HG02840 (cell line): ENCODE results near the gene PRDM5.

ENCODE experiments used
- ATAC-seq: cut with Tn5 transposase; IDR thresholded peaks from one replicate; pipeline ENCODE4 v1.9.1; 2021; ENCODE audit warnings: mild to moderate bottlenecking, moderate library complexity, moderate number of reproducible peaks; ENCODE audit not compliant: unreplicated experiment, low FRiP score

Gene PRDM5

DNA sequence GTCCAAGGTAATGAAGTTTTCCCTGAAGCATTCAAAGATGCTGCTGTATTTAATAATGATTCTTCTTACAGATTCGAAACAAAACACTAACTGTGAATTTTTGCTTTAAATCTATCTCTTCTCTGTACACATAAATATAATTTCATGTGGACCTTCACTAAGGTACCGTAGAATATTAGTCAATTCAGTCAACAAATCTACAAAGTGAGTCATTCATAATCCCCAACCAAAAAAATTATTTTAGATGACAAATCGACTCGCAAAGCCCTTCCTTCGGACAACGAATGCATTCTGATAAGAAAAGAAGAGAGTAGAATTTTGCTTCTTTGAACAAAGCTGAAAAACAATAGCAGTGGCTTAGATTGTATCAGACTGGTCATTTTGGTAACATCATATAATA lies 95.7 kb downstream of the PRDM5 start:
- ATAC-seq = no peak

DNA sequence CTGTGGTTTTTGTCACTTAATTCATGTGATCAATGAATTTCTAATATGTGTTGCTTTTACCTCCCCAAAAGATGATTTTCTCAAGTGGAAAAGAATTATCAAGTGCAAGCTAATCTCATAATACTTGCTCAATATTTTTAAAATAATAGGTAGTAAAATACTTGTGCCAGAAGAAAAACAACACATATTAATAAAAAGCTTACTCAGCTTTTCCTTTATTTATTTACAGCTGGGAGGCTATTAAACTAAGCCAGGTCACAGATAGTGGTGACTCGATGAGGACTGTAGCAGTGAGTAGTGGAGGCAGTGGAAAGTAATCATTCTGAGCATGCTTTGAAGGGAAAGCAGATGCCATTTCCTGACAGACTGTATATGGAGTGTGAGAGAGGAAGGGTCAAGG lies 96.1 kb downstream of the PRDM5 start:
- no peak for ATAC-seq

DNA sequence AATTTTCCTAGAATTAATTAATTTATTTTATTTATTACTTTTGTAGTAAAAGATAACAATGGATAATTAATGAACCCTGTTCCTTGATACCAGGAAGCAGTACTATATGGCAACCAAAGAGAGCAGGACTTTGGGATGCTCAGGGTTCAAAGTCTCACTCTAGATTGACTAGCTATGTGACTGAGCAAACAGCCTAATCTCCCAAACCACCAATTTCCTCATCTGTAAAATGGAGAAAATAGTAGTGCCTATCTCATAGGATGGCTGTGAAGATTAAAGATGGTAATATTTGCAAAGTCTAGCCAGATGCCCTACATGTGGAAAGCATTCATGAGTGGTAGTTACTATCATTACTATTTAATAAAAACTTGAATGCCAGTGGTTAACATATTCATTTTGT lies 97.6 kb downstream of the PRDM5 start:
- no peak for ATAC-seq

DNA sequence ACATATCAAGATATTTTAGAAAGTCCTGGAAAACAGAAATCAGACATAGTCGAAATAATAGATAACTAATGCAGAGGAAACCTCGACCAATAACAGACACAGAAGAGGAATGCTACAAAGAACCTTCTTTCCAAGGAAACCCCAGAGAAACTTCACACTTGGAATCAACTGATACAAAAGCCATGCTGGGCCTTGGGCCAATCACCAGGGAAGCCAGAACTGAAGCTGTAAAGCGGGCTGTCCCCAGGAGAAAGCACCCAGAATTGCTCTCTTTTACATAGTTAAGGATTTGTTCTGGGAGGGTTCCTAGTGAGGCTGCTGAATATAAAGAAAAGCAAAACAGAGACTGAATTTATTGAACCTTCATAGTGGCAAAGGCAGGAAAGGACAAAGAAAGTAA lies 100.5 kb downstream of the PRDM5 start:
- no peak for ATAC-seq

DNA sequence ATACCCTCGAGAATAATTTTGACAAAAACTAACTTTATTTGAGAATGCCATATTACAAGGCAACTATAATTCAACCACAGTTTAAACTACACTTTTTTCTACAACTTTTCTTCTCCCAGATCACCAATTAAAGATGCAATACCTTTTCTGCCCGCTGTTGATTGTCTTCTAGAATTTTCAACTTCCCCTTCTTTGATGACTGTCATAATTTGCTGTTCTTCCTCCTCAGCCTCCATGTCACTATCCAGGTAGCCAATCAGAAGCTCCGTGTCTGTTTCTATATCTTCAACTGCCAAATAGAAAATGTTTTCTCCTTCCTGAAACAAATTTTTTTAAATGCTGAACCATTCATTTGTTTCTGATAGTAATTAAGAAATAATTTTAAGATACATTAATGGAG lies 101.5 kb downstream of the PRDM5 start:
- ATAC-seq = no peak

DNA sequence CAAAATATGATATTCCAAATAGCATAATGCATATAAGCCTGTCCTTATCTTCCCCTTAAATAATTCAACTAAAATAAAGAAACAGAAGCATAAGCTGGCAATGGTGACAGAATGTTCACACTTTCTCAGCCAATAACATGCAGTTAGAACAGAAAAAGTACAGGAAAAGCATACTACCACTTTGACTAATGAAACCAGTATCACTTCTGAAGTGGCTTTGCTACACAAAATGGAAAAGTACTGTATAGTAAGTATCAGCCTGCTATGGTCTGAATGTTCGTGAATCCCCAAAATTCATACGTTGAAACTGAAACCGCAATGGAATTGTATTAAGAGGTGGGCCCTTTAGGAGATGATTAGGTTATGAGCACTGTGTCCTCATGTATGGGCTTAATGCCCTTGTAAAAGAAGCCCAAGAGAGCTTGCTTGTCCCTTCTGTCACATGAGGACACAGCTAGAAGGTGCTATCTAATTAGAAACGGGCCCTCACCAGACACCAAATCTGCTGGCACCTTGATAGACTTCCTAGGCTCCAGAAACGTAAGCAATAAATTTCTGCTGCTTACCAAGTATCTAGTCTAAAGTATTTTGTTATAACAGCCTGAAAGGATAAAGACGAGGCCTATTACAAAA lies 102.6 kb downstream of the PRDM5 start:
- no peak for ATAC-seq

DNA sequence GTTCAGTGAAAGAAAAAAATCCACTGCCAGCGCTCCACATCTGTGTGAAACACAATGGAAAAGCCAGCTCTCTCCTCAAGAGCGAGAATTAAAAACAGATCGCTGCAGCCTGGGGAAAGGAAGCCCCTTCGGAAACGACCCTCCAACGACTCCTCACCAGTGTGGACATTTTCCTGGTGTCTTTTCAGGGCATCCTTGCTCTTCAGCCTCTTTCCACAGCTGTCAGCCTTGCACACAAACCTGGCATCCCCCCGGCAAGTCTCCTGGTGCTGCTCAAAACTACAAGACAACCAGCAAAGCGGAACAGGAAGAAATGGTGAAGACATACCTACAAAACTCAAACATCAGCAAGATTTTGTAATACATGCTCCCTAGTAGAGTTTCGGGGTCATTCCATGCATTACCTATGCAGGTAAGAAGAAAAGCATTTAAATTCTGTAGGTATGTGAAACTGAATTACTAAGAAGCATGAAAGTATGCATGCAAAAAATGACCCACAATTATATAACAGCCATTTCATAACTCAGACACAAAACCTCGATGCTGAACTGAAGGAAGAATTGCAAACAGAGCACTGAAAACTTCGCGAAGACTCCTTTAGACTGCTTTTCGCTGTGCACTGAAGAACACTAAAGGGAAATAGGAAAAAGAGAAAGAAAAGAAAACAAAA lies 106.1 kb downstream of the PRDM5 start:
- ATAC-seq = no peak

DNA sequence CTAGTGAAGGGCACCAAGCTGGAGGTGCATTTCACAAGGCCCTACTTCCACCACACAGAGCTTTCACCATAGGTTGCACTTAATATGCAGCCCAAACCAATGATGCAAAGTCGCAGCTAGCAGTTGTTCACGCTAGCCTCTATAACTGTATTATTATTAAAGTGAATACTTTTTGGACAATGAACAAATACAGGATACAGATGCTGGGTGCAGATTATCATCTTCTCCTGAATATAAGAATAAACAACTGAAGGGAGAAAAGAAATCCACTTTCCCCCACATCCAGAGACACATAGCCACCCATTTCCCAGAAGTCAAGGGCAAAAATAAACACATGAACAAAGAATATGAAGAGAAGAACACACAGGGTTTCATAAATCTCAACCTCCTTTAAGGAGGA lies 107.2 kb downstream of the PRDM5 start:
- no peak for ATAC-seq

DNA sequence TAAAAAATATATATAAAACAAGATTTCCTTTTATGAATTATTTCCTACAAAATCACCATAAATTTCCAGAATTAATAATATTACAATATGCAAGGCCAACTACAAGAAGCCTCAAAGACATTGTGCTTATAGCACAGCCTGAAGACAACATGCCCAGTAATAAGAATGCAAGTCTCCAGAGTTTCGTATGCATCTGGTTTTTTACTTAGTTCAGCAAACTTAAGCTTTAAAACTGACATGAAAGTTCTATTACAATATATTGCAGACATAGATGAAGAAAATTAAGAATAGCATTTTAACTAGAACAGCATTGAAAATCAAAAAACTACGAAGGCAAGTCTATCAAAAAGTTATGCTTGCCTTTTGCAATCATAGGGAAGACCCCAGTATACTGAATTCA lies 107.6 kb downstream of the PRDM5 start:
- no peak for ATAC-seq

DNA sequence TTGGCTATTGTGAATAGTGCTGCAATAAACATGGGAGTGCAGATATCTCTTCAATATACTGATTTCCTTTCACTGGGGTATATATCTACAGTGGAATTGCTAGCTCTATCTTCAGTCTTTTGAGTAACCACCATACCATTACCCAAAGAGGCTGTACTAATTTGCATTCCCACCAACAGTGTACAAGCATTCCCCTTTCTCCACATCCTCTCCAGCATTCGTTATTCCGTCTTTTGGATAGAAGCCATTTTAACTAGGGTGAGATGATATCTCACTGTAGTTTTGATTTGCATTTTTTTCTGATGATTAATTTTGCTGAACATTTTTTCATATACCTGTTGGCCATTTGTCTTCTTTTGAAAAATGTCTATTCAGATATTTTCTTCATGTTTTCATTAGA lies 110.3 kb downstream of the PRDM5 start:
- ATAC-seq = no peak

DNA sequence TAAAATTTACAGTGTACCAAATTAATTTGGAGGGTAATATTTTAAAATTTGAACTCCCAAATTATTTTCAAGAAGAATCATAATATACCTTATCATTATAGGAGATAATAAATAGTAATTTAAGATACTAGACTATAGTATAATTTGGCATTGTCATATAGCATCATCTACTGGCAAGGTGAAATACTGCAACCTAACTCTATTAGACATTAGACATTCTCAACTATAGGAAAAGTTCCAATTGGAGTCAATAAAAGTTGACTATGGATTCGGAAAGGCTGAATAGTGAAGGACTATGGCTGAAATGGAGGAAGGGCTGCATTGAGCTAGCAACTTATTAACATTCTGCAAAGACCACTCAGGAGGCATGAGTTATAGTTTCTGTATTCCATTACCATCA lies 113.0 kb downstream of the PRDM5 start:
- no peak for ATAC-seq

DNA sequence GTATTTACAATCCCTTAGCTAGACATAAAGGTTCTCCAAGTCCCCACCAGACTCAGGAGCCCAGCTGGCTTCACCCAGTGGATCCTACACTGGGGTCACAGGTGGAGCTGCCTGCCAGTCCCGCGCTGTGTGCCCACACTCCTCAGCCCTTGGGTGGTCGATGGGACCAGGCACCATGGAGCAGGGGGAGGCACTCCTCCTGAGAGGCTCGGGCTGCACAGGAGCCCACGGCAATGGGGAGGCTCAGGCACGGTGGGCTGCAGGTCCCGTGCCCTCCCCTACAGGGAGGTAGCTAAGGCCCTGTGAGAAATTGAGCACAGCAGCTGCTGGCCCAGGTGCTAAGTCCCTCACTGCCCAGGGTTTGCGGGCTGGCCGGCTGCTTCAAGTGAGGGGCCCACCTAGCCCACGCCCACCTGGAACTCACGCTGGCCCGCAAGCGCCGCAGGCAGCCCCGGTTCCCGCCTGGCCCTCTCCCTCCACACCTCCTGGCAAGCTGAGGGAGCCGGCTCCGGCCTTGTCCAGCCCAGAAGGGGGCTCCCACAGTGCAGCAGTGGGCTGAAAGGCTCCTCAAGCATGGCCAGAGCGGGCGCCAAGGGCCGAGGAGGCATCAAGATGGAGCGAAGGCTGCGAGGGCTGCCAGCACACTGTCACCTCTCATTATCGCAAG lies 113.9 kb downstream of the PRDM5 start:
- ATAC-seq = no peak

DNA sequence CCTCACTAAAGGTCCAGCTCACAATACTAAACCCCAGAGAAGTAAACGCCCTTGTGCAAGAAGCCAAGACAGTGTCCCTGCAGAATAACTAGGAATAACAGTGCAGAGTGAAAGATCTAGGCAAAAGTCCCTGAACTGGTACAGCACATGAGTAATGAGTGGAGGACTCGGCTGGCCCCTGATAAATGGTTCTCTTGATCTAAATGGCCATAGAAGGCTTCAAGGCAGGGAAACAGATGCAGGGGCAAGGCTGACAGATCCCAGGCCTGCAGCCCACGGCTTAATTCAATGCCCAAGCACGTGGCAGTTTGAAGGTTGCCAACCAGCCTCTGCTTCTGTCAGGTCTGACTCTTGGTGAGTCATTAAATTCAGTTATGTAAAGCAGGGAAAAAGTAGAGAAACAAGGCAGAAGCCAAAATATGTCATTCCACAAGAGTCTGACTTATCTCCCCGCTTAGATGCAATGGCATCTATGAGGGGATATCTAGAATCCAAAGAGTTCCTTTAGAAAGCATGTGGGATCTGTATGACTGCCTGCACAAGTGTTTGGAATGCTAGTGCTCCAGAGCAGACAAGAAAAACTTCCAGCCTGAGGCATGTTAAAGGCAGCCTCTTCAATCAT lies 121.3 kb downstream of the PRDM5 start:
- ATAC-seq = no peak

DNA sequence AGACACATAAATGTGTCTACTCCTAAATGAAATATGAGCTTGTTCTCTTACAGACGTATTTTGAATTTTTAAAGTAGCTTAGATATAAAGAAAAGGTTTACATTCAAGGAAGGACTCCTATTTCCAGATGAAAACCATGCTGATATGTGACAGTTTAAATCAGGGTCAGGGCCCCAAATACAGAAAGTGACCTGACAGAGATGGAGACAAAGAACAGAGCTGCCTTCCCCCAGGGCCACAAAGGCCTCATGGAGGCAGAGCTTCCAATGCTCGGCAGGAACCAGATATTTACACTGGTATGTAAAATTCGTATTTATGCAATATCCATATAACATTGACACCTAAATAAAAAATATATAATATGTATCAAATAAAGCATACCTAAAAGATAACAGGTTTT lies 124.0 kb downstream of the PRDM5 start:
- no peak for ATAC-seq

DNA sequence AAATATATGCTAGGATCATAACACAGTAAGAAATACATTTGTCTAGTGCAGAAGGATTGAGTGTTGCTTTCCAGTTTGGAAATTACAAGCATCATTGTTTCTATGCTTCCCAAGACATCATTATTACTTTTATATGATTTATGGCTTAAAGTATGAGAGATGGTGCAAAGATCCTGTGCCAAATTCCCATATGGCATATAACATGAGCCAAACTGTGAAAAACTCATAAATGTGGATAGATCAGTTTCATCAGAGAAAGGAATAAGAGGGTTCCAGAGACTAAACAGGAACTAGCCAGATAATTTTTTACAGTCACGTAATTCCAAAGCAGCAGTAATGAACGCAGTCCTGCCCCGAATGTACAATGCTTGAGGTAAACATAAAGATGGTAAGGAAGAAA lies 126.3 kb downstream of the PRDM5 start:
- no peak for ATAC-seq

DNA sequence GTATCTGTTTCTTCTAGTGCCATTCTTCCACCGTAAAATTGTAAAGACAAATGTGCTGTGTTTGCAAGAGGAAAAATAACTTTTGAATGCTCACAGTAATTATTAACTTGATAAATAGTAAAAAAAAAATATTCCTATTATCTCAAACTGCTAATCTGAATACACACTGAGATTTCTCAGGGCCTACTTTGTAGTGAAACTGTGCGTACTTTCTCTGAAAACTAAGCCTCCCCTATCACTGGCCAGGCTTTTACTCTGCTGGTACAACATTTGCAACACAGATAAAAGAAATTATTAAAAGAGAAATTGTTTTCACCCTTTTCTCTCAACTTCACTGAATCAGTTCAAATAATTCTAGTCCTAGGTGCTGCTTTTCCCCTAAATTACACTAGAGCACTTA lies 137.3 kb downstream of the PRDM5 start:
- ATAC-seq = no peak

DNA sequence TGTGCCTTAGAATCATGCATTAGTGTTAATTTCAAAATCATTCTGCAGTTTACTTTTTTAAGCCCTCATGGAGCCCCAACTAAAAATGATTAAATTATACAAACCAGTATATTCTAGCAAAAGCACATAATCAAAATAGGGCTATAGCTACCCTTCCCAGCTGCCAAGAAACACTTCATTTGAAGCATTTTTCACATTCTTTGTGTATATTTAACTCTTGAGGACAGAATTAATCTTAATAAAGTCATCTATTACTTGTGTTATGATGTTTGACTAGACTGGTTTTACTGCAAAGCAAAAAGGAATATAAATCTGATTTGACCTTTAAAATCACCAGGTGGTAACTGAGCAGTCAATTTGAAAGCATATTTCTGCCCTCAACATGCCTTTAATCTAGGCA lies 145.1 kb downstream of the PRDM5 start:
- no peak for ATAC-seq

DNA sequence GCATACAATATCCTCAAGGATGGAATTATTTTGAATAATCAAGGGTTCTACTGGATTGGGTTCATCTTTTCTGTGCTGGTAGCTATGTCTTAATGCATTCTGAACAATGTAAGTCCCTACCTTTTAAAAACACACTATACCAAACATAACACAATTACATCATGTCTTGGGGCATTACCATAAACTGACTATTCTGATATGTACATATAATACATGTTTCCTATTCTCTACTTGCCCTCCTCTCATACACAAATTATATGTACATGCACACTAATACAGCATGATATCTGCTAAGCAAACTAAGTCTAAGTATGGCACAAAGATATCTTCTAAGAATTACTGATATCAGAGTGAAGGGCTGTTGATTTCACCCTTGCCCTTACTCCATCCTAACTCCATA lies 147.1 kb downstream of the PRDM5 start:
- no peak for ATAC-seq

DNA sequence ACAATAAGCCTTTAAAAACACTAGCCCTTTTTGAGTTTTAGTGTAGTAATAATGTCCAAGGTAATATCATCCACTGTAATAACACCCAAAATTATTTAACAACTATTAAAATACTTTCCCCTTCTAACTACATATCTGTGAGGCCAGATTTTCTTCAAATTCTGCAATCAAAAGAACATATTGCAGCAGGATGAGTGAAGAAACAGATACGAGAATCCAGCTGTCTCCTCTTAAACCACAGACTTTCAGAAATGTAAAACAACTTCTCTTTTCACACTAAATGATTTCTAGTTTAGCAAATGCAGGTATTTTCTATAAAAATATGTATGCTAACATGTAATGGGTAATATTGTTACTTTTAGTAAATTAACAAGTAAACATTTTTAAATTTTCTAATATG lies 148.9 kb downstream of the PRDM5 start:
- no peak for ATAC-seq

DNA sequence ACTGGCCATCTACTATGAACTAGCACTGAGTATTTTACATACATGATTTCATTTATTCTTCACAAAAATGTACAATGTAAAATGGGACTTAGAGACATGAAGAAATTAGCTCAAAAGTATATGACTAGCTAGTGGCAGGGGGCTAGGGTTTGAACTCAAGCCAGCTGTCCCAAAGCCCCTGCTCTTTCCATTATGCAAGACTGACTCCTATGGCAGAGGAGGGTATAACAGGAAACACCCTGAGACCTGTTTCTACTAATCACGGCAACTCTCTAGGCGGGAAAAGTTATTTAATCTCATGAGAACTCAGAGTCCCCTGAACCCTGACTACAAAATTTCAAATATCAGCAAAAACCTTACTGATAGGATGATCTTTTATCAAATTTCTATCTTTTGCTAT lies 150.6 kb downstream of the PRDM5 start:
- no peak for ATAC-seq

DNA sequence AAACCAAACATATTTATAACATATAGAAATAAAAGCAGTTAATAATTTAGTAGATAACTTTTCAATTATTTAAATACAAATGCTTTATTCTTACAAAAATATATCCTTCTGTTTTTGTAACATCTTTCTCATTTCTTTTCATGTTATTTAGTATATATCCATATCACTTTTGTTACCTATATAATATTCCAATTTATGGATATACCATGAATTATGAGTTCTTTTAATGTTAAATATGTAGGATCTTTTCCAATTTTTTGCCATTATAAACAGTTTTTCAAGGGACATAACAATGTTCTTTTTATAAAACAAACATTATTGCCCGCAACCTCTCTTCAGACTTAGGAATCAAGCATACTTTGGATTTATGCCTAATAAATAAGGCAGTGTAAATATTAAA lies 151.6 kb downstream of the PRDM5 start:
- ATAC-seq = no peak

DNA sequence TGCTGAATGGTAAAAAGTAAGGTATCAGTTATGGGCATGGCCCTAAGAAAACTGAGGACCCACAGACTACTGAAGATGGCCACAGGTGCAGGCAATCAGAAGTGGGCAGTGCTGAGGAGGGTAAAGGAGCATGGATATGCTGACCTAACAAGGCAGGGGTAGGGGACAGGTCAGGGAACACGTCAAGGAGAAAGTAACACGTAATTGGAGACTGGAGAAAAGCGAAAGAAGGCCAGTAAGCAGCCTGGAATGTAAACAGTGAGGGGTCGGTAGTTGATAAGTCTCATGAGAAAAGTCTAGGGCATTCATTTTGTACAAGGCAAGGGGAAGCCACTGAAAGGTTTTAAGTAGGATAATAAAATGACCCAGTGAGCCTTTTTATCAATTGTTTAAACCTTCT lies 153.3 kb downstream of the PRDM5 start:
- ATAC-seq = no peak
